Stimulated activated CD8-positive, alpha-beta memory T cell treated with anti-CD3 and anti-CD28 coated beads, Interleukin-7, amount 100 ng/mL, for 1 hour (primary cell): ENCODE results near the gene CALCR.
"Not testable (repeated sequence)": the region's sequence is repeated elsewhere in the genome, so short reads cannot be mapped to it uniquely, and the experiment has no call there.

Experiments
- DNase-seq, 2 donors: peaks; one replicate each; pipeline ENCODE4 v3.0.0-alpha.2; 2020; ENCODE audit warnings: low read depth in 2 of 2

The CALCR gene

GRCh38 chr7:93574646-93575554, at the start of gene CALCR:
Gene CALCR, minus strand, starts transcription at chr7:93574724. Its CDS starts 87,743 bp downstream, at chr7:93486981.
- no peak for DNase-seq

- no peak for DNase-seq
Measured at GRCh38 chr7:93623816-93624215, 49.3 kb upstream of the CALCR start.

GRCh38 chr7:93622036-93623033, 47.8 kb upstream of the CALCR start:
- no peak for DNase-seq

GRCh38 chr7:93620864-93621263, 46.3 kb upstream of the CALCR start:
- no peak for DNase-seq

- DNase-seq: no peak
Measured at GRCh38 chr7:93620057-93620456, 45.5 kb upstream of the CALCR start.

GRCh38 chr7:93601363-93601762, 26.8 kb upstream of the CALCR start:
- DNase-seq: no peak

- no peak for DNase-seq
Measured at GRCh38 chr7:93594250-93594649, 19.7 kb upstream of the CALCR start.

GRCh38 chr7:93592588-93593266, 18.2 kb upstream of the CALCR start:
- no peak for DNase-seq

GRCh38 chr7:93591224-93592050, 16.9 kb upstream of the CALCR start:
- DNase-seq: not testable (repeated sequence)

GRCh38 chr7:93586479-93586865, 11.9 kb upstream of the CALCR start:
- not testable (repeated sequence) for DNase-seq

- not testable (repeated sequence) for DNase-seq
Measured at GRCh38 chr7:93585694-93586478, 11.4 kb upstream of the CALCR start.

GRCh38 chr7:93579431-93579830, 4.9 kb upstream of the CALCR start:
- DNase-seq: no peak

GRCh38 chr7:93578762-93579161, 4.2 kb upstream of the CALCR start:
- no peak for DNase-seq

GRCh38 chr7:93575555-93576399, 1.3 kb upstream of the CALCR start:
- no peak for DNase-seq

GRCh38 chr7:93574269-93574645, 267 bp downstream of the CALCR start:
- DNase-seq: no peak

GRCh38 chr7:93569189-93569588, 5.3 kb downstream of the CALCR start:
- no peak for DNase-seq

- no peak for DNase-seq
Measured at GRCh38 chr7:93566876-93567275, 7.6 kb downstream of the CALCR start.

GRCh38 chr7:93563584-93563983, 10.9 kb downstream of the CALCR start:
- no peak for DNase-seq

GRCh38 chr7:93562936-93563335, 11.6 kb downstream of the CALCR start:
- no peak for DNase-seq
